ENCODE data around the gene HS2ST1. TPM values are rescaled to one million over a fixed set of nuclear protein-coding genes. Genes with fewer than 3 reads are reported as not detected.

Gene HS2ST1
- total RNA-seq, 1 experiment from 2014 or later, result 57.2 TPM

DNA sequence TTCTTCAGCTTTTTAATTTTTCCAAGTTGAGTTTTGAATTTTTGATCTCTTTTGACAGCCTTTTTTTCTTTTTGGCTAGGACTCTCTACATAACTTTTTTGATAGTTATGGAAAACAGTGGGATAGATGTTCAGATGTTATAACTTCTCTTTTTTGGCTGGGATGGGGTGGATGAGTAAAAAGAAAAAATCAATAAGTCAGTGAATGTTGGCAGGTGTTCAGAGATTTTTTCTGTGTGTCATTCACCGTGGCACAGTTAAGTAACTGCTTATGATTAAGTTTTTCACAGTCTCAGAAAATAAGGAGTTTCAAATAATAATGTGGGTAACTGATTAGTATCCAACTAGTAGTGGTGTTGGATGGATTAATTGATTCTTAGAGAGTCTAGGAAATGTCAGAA, 24.0 kb downstream of the HS2ST1 start:
- H3K27me3 ChIP-seq (replicated peaks; ENCODE audit: control insufficient read depth, insufficient read depth, low read length), result no peaks in the 10 kb centered on the region
- Mint-ChIP-seq H3K27ac (ENCODE audit: unreplicated experiment) (no peak overlapping the region), H3K27me3 (ENCODE audit: insufficient read depth, unreplicated experiment) (no peaks in the 10 kb centered on the region), H3K36me3 (ENCODE audit: insufficient read depth, unreplicated experiment) (no peaks in the 10 kb centered on the region), H3K9me3 (ENCODE audit: unreplicated experiment) (no peaks in the 10 kb centered on the region), H3K4me1 (ENCODE audit: low read depth, unreplicated experiment) (peaks cover 18% of the 10 kb centered on the region), H3K4me3 (ENCODE audit: unreplicated experiment) (no peak overlapping the region)
- ChIA-PET POLR2A (no interaction called here), CTCF (no interaction called here)
- TF ChIP-seq, protein P1, sequence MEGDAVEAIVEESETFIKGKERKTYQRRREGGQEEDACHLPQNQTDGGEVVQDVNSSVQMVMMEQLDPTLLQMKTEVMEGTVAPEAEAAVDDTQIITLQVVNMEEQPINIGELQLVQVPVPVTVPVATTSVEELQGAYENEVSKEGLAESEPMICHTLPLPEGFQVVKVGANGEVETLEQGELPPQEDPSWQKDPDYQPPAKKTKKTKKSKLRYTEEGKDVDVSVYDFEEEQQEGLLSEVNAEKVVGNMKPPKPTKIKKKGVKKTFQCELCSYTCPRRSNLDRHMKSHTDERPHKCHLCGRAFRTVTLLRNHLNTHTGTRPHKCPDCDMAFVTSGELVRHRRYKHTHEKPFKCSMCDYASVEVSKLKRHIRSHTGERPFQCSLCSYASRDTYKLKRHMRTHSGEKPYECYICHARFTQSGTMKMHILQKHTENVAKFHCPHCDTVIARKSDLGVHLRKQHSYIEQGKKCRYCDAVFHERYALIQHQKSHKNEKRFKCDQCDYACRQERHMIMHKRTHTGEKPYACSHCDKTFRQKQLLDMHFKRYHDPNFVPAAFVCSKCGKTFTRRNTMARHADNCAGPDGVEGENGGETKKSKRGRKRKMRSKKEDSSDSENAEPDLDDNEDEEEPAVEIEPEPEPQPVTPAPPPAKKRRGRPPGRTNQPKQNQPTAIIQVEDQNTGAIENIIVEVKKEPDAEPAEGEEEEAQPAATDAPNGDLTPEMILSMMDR (IDR thresholded peaks at IDR 0.05; ENCODE audit: insufficient read depth in 1 of 2, low read depth in 1 of 2, low read length in 1 of 2, severe bottlenecking in 1 of 2, unreplicated experiment in 1 of 2), result no peak
- intact Hi-C loops (cut with micrococcal nuclease; ENCODE audit: unreplicated experiment), result no loop called here
- no peaks in the 10 kb centered on the region for H3K9me3 ChIP-seq
- peaks cover 28% of the 10 kb centered on the region for H3K4me1 ChIP-seq
- no peaks in the 10 kb centered on the region for H3K36me3 ChIP-seq (ENCODE audit: control insufficient read depth, insufficient read depth, low read length)
- DNase-seq, result no peak
- no TSS peak for BruUV-seq (replicated peaks)
- H3K4me3 ChIP-seq (ENCODE audit: low read depth, low read length), result no peak overlapping the region

DNA sequence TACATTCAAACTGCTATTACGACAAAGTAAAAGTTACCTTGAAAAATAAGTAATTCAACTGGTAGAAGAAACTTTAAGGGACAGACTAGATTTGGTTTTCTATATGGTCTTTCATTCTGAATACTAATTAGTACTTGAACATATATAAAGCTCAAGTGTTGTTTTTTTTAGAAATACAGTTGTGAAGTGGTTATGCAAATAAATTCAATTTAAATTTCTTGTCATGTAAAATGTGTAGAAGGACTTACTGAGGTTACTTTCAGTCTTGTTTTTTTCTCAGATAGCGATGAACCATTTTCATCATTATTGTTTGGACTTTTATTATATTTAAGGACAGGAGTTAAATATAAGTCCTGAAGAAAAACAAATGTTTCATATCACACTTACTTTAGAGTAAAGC, 24.4 kb downstream of the HS2ST1 start:
- Histone ChIP-seq H3K4me3 (ENCODE audit: low read depth, low read length) (no peak overlapping the region), H3K4me1 (peaks cover 24% of the 10 kb centered on the region), H3K36me3 (ENCODE audit: control insufficient read depth, insufficient read depth, low read length) (no peaks in the 10 kb centered on the region), H3K9me3 (no peaks in the 10 kb centered on the region), H3K27me3 (replicated peaks; ENCODE audit: control insufficient read depth, insufficient read depth, low read length) (no peaks in the 10 kb centered on the region)
- ChIA-PET POLR2A (no interaction called here), CTCF (no interaction called here)
- no peaks in the 10 kb centered on the region for H3K36me3 Mint-ChIP-seq (ENCODE audit: insufficient read depth, unreplicated experiment)
- H3K27ac Mint-ChIP-seq (ENCODE audit: unreplicated experiment), result no peak overlapping the region
- no peak for DNase-seq
- TF ChIP-seq, protein P1 (IDR thresholded peaks at IDR 0.05; ENCODE audit: insufficient read depth in 1 of 2, low read depth in 1 of 2, low read length in 1 of 2, severe bottlenecking in 1 of 2, unreplicated experiment in 1 of 2), result no peak
- BruUV-seq (replicated peaks), result no TSS peak
- H3K4me3 Mint-ChIP-seq (ENCODE audit: unreplicated experiment), result no peak overlapping the region
- no peaks in the 10 kb centered on the region for H3K27me3 Mint-ChIP-seq (ENCODE audit: insufficient read depth, unreplicated experiment)
- no peaks in the 10 kb centered on the region for H3K9me3 Mint-ChIP-seq (ENCODE audit: unreplicated experiment)
- intact Hi-C loops (cut with micrococcal nuclease; ENCODE audit: unreplicated experiment), result no loop called here
- peaks cover 14% of the 10 kb centered on the region for H3K4me1 Mint-ChIP-seq (ENCODE audit: low read depth, unreplicated experiment)

DNA sequence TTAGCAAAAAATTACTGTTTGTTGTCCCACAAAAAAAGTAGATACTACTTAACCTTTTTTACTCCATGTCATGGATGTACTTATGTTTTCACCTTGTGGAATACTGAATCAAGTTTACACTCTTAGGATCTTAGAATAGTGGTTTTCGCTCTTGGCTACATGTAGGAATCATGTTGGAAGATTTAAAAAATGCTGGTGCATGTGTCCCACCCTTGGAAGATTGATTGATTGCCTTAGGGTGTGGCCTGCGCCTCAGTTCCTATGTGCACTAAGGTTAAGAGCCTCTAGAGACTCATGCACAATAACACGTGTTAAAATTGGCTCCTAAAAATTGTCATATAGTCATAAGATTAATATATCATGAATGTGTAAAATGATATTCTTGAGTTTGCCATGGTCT, 25.0 kb downstream of the HS2ST1 start:
- H3K4me1 Mint-ChIP-seq (ENCODE audit: low read depth, unreplicated experiment), result peaks cover 8% of the 10 kb centered on the region
- intact Hi-C loops (cut with micrococcal nuclease; ENCODE audit: unreplicated experiment), result no loop called here
- CTCF ChIA-PET, result no interaction called here

More for the DNA sequence above, 25.0 kb downstream of the HS2ST1 start:
- BruUV-seq (replicated peaks), result no TSS peak
- no peak overlapping the region for H3K4me3 ChIP-seq (ENCODE audit: low read depth, low read length)
- Mint-ChIP-seq H3K27me3 (ENCODE audit: insufficient read depth, unreplicated experiment) (no peaks in the 10 kb centered on the region), H3K4me3 (ENCODE audit: unreplicated experiment) (no peak overlapping the region), H3K9me3 (ENCODE audit: unreplicated experiment) (no peaks in the 10 kb centered on the region), H3K27ac (ENCODE audit: unreplicated experiment) (no peak overlapping the region), H3K36me3 (ENCODE audit: insufficient read depth, unreplicated experiment) (no peaks in the 10 kb centered on the region)
- no peaks in the 10 kb centered on the region for H3K27me3 ChIP-seq (replicated peaks; ENCODE audit: control insufficient read depth, insufficient read depth, low read length)
- TF ChIP-seq, protein P1 (IDR thresholded peaks at IDR 0.05; ENCODE audit: insufficient read depth in 1 of 2, low read depth in 1 of 2, low read length in 1 of 2, severe bottlenecking in 1 of 2, unreplicated experiment in 1 of 2), result no peak
- H3K9me3 ChIP-seq, result no peaks in the 10 kb centered on the region
- DNase-seq, result no peak
- peaks cover 19% of the 10 kb centered on the region for H3K4me1 ChIP-seq
- POLR2A ChIA-PET, result no interaction called here
- H3K36me3 ChIP-seq (ENCODE audit: control insufficient read depth, insufficient read depth, low read length), result no peaks in the 10 kb centered on the region

All from Caco-2 (cell line).